Astrocyte of the spinal cord (primary cell): ENCODE results near the gene GATAD2B.

Experiments used
- DNase-seq: peaks from one replicate; pipeline ENCODE4 v3.0.0; 2011; ENCODE audit warnings: low read depth, low spot score
- H3K4me3 ChIP-seq: 2 replicates; pipeline ENCODE4 v1.5.1; 2011; ENCODE audit warnings: low read depth, mild to moderate bottlenecking, low read length, moderate library complexity
- in situ Hi-C: cut with HindIII; loops from 2 replicates; pipeline ENCODE4 v1.10.0; 2017; ENCODE audit warnings: low sequenced_read_pairs
- TF ChIP-seq, protein P1 (sequence below): IDR thresholded peaks from 2 replicates; pipeline ENCODE4 v1.5.1; 2012; ENCODE audit warnings: low read depth, mild to moderate bottlenecking, low read length, inconsistent platforms

GATAD2B gene

DNA sequence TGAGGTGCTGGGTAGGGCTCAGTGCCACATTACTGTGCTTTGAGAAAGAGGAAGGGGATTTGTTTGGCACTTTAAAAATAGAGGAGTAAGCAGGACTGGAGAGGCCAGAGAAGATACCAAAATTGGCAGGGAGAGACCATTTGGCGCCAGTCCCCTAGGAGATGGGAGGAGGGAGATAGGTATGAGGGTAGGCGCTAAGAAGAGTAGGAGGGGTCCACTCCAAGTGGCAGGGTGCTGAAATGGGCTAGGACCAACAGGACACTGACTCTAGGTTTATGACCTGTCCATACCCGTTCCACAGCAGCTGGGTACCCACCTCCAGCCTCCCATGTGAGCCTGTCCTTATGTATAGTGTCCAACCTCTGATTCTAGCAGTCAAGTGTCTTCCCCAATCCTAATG is 36.7 kb upstream of the GATAD2B start:
- in situ Hi-C loops: no loop called here
- no peak overlapping the region for H3K4me3 ChIP-seq
- DNase-seq: no peak
- TF ChIP-seq, protein P1, sequence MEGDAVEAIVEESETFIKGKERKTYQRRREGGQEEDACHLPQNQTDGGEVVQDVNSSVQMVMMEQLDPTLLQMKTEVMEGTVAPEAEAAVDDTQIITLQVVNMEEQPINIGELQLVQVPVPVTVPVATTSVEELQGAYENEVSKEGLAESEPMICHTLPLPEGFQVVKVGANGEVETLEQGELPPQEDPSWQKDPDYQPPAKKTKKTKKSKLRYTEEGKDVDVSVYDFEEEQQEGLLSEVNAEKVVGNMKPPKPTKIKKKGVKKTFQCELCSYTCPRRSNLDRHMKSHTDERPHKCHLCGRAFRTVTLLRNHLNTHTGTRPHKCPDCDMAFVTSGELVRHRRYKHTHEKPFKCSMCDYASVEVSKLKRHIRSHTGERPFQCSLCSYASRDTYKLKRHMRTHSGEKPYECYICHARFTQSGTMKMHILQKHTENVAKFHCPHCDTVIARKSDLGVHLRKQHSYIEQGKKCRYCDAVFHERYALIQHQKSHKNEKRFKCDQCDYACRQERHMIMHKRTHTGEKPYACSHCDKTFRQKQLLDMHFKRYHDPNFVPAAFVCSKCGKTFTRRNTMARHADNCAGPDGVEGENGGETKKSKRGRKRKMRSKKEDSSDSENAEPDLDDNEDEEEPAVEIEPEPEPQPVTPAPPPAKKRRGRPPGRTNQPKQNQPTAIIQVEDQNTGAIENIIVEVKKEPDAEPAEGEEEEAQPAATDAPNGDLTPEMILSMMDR: no peak

- TF ChIP-seq, protein P1: no peak
- no peak overlapping the region for H3K4me3 ChIP-seq
- DNase-seq: no peak
- in situ Hi-C loops: no loop called here
These were observed 36.1 kb upstream of the GATAD2B start for GRCh38 chr1:153958961-153959260.

DNA sequence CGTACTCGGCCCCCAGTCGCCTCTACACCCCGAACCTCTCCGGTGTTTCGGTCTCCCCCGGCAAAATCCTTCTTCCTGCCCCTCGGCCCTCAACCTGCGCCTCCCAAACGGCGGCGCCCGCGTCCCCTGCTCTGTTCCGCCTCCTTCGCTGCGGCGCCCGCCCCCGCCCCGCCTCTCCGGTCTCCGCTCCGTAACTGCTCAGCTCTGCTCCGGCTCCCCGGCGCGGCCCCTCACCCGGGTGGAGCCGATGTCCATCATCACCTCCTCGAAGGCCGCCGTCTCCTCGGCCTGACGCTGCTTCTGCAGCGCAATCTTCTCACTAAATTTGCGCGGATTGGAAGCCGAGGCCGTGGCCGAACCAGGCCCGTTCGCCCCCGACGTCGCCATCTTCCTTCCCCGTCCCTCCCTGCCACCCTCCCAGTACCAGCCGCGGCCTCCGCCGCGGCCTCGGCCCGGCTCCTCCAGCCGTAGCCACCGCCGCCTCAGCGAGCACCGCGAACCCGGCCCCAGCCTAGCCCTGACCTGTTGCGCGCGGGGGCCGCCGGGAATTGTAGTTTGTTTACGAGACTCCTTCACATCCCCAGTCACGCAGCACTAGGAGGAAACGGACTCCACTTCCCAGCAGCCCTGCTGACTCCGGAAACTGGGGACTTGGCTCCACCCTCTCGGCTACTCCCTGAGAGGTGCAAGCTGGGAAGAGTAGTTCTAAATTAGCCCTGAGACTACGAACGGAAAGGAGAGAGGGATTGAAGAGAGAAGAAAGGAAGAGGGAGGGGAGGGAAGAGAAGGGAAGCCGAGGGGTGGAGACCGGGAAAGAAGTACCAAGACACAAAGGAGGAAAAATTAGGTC is 35.6 kb upstream of the GATAD2B start, which contains the start of gene CRTC2:
CRTC2 (minus strand) TSS at position 502 of the 850 bp plus-strand sequence; CDS start at position 387, 115 bp downstream.
- peak within 1 kb of the TSS; percentile 65 for H3K4me3 ChIP-seq
- peak; percentile 97 for DNase-seq
- TF ChIP-seq, protein P1: no peak
- in situ Hi-C loops: no loop called here

- DNase-seq: peak; percentile 35
- TF ChIP-seq, protein P1: no peak
- peak overlapping the region; percentile 65 for H3K4me3 ChIP-seq
- in situ Hi-C loops: no loop called here
These were observed 35.0 kb upstream of the GATAD2B start for GRCh38 chr1:153957744-153958110.

- in situ Hi-C loops: no loop called here
- peak overlapping the region; percentile 65 for H3K4me3 ChIP-seq
- TF ChIP-seq, protein P1: no peak
- no peak for DNase-seq
These were observed 34.4 kb upstream of the GATAD2B start for GRCh38 chr1:153956997-153957715.

- in situ Hi-C loops: no loop called here
- H3K4me3 ChIP-seq: no peak overlapping the region
- DNase-seq: no peak
- TF ChIP-seq, protein P1: no peak
These were observed 32.1 kb upstream of the GATAD2B start for GRCh38 chr1:153954826-153955225.
